ENCODE data around the gene C1QL2.

C1QL2 gene

GRCh38 chr2:119179202-119179601, 20.7 kb upstream of the C1QL2 start:
- DNase-seq (ENCODE audit: low read depth in 2 of 2): no peak

DNA sequence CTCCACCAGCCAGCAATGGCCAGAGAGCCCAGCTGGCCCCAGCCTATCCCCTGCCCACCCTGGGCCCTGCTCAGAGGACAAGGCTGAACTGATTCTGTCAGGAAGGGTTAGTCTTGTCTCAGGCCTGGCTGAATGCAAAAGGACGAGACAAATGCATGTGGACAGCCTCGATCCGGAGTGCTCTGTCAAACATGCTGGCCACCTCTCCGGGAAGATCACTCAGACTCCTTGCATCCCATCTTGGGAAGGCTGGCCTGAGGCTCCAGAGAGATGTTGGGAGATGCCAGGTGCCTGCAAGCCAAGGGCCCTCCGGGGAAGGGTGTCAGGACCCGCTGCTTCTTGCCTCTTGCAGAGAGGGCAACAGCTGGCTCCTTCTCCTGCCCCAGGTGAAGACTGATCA, 20.2 kb upstream of the C1QL2 start:
- no peak for DNase-seq (ENCODE audit: low read depth in 2 of 2)

- DNase-seq (ENCODE audit: low read depth in 2 of 2): no peak
Measured at GRCh38 chr2:119177838-119178190, 19.3 kb upstream of the C1QL2 start.

GRCh38 chr2:119177171-119177837, 18.8 kb upstream of the C1QL2 start:
- no peak for DNase-seq (ENCODE audit: low read depth in 2 of 2)

DNA sequence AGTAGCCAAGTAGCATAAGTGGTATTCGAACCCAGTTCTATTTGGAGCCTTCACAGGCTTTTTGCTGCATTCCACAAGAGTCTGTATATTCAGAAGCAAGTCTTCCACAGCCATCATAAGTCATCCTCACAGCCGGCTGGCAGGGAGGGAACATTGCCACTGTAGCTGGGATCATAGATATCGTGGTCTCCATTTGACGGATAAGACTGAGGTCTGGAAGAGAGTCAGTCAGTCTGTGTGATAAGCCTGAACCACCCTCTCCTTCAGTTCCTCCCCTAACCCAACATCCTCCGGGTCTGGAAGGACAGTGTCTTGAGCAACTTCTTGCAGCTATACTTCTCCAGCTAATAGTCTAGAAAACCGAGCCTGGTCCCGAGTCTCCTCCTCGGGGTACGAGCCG, 17.0 kb upstream of the C1QL2 start:
- DNase-seq (ENCODE audit: low read depth in 2 of 2): no peak

DNA sequence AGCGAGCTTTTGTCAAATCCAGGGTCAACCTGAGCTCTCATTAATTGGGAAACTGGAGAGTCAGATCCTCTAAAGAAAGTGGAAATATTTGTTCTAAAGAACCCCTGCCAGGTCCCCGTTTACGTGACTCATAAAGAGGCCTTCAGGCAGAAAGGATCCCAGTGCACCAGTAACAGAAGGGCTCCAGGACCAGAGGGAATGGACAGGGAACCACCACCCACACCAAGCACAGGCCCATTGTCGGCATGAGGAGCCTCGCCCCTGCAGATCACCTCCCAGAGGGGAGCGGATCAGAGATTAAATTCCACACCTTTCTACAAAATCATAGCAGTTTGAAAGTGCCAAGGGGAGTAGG, 16.4 kb upstream of the C1QL2 start:
- DNase-seq (ENCODE audit: low read depth in 2 of 2): no peak

DNA sequence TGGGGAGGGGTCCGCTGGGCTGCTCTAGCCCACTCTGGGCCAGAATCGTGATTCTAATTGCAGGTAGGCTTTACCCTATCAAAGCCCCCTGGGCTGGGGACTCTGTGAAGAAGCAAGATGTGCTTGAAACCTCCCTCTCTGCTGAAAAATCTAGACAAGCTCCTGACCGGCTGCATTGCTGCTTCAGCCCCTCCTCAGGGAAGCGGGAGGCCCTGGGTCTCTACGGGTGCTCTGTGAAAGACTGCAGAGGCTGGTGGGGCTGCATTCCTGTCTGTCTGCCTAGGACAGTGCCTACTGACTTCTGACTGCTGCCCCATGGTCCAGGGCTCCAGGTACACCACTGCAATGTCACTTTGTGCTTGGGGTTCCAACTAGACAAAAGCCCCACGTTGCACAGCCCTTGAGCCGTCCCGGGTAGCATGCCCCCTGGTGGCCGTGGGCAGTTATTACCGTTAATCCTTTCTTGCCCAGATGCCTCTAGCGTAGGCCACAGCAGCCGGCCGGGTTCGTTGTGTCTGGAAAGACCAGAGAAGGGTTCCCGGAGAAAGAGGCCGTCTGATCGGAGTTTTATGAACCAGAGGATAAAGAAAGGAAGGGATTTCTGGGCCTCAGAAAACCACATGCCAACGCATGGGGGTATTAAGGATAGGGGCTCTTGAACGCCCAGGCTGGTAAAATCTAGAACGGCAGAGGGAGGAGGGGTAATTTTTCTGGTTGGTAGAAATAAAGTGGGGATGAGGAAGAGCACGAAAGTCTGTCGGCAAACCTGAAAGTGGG, 15.9 kb upstream of the C1QL2 start:
- peak; percentile 28 to 47 for DNase-seq (ENCODE audit: low read depth in 2 of 2)

DNA sequence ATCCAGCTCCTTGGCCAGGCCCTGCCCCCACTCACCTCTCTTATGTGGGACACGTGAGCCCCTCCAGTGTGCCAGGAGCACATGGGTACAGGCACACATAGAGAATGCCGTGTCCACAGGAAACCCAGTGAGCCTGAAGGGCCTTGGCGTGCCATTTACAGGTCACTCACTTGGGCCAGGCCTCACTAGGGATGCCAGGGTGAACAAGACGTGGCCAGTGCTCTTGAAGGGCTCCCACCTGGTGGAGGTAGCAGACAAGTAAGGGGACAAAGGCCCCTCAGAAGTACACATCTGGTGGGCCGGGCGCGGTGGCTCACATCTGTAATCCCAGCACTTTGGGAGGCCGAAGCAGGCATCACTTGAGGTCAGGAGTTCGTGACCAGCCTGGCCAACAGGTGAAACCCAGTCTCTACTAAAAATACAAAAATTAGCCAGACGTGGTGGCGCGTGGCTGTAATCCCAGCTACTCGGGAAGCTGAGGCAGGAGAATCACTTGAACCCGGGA, 15.1 kb upstream of the C1QL2 start:
- no peak for DNase-seq (ENCODE audit: low read depth in 2 of 2)

GRCh38 chr2:119170504-119170903, 12.0 kb upstream of the C1QL2 start:
- DNase-seq (ENCODE audit: low read depth in 2 of 2): no peak

GRCh38 chr2:119169717-119170116, 11.2 kb upstream of the C1QL2 start:
- DNase-seq (ENCODE audit: low read depth in 2 of 2): no peak

DNA sequence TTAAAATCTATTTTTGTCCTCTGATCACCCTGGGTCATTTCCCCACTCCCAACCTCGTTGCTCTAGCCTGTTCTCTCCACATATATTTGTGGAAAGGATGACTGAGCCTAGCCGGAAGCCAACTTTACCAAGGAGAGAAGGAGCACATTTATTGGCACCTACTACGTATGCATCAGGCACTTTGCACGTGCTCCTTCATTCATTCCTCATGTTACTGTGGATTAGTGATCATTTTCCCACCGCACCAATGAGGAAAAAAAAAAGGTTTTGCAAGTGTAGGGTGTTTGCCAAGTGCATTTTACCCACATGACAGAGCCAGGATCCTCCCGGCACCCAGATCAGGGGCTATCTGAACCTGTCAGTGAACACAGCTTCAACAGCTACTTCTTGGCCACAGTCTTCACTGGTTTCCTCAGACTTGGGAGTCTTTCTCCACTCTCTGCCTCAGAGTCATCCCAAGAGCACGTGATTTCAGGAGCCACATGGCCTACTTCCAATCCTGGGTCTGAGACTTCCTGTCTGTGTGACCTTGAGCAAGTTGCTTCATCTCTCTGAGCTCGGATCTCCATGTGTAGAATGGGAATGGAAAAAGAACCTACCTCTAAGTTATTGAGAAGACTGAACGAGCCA, 1.9 kb upstream of the C1QL2 start:
- no peak for DNase-seq (ENCODE audit: low read depth in 2 of 2)

GRCh38 chr2:119157850-119158511, 570 bp downstream of the C1QL2 start:
- DNase-seq (ENCODE audit: low read depth in 2 of 2): no peak

DNA sequence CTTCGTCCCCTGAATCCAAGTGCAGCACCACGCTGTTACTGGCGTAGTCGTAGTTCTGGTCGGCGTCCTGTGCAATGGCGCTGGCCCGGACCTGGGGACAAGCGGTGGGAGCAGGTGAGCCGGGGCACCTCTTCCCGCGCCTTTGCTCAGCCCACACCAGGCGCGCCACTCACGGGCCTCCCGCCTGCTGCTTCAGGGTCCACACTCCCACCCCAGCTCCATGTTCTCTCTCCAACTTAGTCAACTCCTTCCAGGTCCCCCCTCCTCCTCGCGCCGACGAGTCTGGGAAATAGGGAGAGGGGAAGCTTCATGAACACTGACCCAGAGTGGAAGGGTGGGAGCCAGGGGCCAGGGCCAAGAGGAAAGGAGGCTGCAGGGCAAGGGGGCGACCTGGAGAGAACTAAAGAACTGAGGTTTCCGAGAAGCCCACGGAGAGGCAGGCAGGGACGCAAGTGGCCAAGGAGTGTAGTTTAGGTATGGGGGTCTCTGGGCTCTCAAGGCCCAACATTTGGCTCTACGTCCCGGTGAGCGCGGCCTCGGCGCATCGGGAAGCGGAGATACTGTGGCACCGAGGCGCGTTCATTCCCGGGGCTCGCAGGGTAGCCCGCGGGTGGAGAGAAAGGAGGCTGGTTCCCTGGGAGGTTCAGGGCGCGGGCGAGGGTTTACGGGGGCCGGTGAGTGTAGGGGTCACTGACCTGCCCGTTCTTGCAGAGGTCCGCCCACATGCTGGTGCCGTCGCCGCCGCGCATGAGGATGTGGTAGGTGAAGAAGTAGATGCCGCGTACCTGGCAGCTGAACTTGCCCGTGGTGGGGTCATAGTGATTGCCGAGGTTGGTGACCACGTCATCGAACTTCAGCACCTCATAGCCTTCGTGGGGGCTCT, 1.4 kb downstream of the C1QL2 start:
- no peak for DNase-seq (ENCODE audit: low read depth in 2 of 2)

- no peak for DNase-seq (ENCODE audit: low read depth in 2 of 2)
Measured at GRCh38 chr2:119156105-119156890, 2.3 kb downstream of the C1QL2 start.

DNA sequence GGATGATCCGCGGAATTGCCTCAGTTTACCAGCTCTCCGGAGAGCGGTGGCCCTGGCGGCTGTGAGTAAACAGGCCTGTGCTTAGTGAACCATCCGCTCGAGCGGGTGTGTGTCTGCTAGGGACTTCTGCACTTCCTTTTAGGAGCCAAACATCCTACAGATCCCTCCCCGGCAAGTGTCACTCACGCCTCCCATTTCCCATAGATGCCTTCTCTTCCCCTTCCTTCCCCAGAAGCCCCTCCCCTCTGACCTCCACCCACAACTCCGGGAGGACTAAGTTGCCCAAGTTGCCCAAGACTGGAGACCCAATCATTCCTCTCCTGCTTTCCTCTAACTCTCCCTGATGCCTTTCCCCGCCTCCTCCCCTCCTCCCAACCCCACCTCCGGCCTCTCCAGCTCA, 2.9 kb downstream of the C1QL2 start:
- DNase-seq (ENCODE audit: low read depth in 2 of 2): no peak

- no peak for DNase-seq (ENCODE audit: low read depth in 2 of 2)
Measured at GRCh38 chr2:119154076-119154475, 4.5 kb downstream of the C1QL2 start.

DNA sequence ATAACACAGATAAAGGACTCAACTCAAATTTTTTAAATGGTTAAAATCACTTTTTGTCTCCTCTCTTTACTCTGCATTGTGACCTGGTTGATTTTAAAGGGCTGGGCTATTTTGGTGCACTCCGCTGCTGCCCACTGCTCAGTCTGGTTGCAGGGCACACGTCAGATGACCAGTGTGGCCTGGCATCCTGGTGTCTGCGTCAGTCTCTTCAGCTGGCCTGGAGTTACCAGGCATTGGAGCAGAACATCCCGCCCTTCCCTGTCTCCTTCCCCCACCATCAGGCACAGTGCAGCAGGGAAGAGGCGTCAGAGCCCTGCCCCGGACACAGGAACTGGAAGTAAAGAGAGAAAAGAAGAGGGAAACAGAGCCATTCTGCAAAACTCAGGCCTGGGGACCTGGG, 8.9 kb downstream of the C1QL2 start:
- no peak for DNase-seq (ENCODE audit: low read depth in 2 of 2)

DNA sequence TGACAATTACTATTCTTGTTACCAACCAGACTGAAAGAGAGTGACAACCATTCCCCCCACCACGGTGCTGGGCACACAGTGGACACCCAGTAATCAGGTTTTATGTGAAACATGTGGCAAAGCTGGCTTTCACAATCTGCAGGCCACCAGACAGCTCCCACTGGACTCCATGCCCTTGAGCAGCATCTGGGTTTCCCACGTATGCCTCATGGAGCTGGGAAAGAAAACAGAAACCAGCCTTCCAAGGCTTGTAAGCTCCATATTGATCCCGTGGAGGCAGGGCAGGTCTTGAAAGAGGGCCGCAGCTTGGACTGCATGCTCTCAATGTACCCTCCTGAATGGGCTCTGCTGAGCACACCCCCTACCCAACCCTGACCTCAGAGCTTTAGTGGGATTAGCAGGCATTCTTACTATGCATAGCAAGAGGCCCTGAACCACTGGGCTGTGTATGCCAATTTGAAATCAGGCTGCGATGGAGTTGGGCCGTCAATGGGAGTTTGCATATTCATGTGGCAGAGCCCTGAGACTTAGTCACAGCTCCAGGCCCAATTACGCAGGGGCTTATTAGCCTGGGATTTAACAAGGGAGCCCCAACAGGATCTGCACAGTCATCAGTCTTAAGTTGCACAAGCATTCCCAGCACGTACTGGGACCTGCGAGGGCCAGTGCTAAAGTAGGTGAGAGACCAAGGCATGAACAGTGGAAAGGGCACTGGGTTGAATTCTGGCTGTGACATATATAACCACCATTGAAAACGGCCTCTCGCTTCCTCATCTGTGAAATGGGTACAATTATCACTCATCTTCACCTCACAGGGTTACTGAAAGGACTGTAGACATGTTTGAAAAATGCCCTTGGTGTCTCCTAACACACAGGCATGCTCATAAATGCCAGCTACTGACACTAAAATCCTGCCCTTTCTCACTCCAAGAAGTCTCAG, 10.5 kb downstream of the C1QL2 start:
- DNase-seq (ENCODE audit: low read depth in 2 of 2): no peak

- DNase-seq (ENCODE audit: low read depth in 2 of 2): no peak
Measured at GRCh38 chr2:119144806-119145205, 13.7 kb downstream of the C1QL2 start.

DNA sequence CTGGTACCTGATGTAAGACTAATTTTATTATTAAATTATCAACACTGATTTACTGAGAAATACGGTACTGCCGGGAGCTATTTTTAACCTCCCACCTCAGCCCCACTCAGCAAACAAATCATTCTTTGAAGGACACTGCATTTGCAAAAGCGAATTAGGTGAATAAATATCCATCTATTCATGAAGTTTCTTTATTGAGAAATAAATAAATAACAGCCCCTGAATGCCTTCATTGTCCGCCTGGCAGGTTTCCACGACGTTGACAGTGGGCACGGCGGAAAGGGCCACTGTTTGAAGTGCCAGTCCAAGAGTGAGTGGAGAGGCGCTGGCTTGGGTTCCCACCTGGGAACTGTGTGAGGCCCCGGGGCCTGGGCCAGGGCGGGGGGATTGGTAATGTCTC, 15.7 kb downstream of the C1QL2 start:
- no peak for DNase-seq (ENCODE audit: low read depth in 2 of 2)

All from stimulated activated CD4-positive, alpha-beta T cell treated with anti-CD3 and anti-CD28 coated beads, Interleukin-4, amount 100 ng/mL, for 48 hours (primary cell).